ENCODE data around the gene SLC23A3. TPM values are rescaled to one million over a fixed set of nuclear protein-coding genes. Genes with fewer than 3 reads are reported as not detected.
"Not testable (repeated sequence)": the region's sequence is repeated elsewhere in the genome, so short reads cannot be mapped to it uniquely, and the experiment has no call there.

Gene SLC23A3
- total RNA-seq, 2 donors from 2014 or later = 0.47 to 0.50 TPM

DNA sequence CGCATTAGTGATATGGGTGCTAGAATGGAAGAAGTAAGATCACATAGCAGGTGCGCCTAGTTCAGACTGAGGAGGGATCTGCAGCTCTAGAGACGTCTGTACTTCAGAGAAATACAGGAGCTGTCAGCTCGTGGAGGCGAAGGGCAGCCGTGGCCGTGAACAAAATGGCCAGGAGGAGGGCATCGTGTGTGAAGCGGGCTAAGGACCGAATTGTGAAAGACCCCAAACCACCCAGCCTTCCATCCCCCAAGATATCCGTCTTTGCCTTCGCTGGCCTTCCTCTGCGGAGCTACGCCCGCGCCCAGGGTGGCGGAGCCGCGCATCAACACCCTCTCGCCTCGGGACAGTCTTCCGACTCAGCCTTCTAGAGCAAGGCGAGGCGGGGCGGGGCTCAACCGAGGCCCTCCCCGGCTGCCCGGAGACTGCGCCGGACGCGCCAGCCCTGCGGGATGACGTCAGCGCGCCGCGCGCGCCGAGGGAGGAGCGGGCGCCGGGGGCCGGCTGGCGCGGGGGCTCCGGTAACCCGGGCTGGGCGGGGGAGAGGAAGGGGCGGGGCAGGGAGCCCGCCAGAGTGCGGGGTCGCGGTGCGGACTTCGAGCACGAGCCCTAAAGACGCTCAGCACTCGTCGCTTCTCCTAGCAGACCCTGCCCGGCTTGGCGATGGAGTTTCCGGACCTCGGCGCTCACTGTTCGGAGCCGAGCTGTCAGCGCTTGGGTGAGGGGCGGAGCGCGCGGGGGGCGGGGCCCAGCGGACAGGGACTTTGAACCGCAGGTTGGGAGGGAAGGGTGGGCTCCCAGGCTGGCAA lies 36.7 kb upstream of the SLC23A3 start, which contains the start of gene ZFAND2B:
Gene ZFAND2B, plus strand, starts transcription at position 455 of the 806 bp plus-strand sequence. Its CDS starts 206 bp downstream, at position 661.
- peak; percentile 96 for DNase-seq
- intact Hi-C loops (cut with DNase I) = no loop called here

GRCh38 chr2:219205981-219206327 lies 36.1 kb upstream of the SLC23A3 start:
- intact Hi-C loops (cut with DNase I) = no loop called here
- ATAC-seq (no peak), DNase-seq (no peak)

More for the DNA sequence above, 36.7 kb upstream of the SLC23A3 start, which contains the start of gene ZFAND2B:
- ATAC-seq = peak; percentile 98

GRCh38 chr2:219205165-219205538 lies 35.3 kb upstream of the SLC23A3 start:
- DNase-seq = no peak
- intact Hi-C loops (cut with DNase I) = no loop called here
- ATAC-seq = no peak

- intact Hi-C loops (cut with DNase I) = no loop called here
- DNase-seq = no peak
Observed at GRCh38 chr2:219204425-219205164, 34.8 kb upstream of the SLC23A3 start.

GRCh38 chr2:219201331-219201730 lies 31.5 kb upstream of the SLC23A3 start:
- intact Hi-C loops (cut with DNase I); ATAC-seq; DNase-seq: not testable (repeated sequence)

More at GRCh38 chr2:219204425-219205164, 34.8 kb upstream of the SLC23A3 start:
- ATAC-seq = no peak

DNA sequence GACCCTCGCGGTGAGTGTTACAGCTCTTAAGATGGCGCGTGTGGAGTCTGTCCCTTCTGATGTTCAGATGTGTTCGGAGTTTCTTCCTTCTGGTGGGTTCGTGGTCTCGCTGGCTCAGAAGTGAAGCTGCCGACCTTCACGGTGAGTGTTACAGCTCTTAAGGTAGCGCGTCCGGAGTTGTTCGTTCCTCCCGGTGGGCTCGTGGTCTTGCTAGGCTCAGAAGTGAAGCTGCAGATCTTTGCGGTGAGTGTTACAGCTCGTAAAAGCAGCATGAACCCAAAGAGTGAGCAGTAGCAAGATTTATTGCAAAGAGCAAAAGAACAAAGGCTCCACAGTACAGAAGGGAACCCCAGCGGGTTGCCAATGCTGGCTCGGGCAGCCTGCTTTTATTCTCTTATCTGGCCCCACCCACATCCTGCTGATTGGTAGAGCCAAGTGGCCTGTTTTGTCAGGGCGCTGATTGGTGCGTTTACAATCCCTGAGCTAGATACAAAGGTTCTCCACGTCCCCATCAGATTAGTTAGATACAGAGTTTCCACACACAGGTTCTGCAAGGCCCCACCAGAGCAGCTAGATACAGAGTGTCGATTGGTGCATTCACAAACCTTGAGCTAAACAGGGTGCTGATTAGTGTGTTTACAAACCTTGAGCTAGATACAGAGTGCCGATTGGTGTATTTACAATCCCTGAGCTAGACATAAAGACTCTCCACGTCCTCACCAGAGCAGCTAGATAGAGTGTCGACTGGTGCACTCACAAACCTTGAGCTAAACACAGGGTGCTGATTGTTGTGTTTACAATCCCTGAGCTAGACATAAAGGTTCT lies 30.9 kb upstream of the SLC23A3 start:
- DNase-seq; intact Hi-C loops (cut with DNase I); ATAC-seq: not testable (repeated sequence)

DNA sequence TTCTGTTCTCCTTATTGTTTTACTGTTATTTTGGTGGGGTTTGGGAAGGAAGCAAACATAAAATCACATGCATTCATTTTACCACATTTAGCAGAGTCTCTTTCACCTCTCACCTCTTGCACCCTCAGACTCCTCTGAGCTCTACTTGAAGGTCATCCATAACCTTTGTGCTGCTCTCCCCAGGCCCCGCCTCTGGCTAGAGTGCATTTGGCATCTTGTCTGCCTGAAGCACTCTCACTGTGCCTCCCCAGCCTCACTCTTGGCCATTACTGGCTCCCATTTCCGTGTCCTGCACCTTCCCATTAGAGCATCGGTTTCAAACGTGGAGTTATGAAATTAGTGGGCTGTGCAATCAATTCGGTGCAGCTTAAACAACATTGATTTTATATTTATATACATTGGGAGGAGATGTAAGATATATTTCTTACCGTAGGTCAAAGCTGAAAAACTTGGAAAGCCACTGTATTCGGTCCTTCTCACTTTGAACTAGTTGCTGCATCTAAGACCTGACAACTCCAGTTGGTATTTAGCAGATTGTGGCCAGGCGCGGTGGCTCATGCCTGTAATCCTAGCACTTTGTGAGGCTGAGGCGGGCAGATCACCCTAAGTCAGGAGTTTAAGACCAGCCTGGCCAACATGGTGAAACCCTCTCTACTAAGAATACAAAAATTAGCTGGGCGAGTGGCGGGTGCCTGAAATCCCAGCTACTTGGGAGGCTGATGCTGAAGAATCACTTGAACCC lies 29.8 kb upstream of the SLC23A3 start:
- ATAC-seq = peak in 1 of 2 donors; percentile 86
- intact Hi-C loops (cut with DNase I) = no loop called here
- DNase-seq = no peak

DNA sequence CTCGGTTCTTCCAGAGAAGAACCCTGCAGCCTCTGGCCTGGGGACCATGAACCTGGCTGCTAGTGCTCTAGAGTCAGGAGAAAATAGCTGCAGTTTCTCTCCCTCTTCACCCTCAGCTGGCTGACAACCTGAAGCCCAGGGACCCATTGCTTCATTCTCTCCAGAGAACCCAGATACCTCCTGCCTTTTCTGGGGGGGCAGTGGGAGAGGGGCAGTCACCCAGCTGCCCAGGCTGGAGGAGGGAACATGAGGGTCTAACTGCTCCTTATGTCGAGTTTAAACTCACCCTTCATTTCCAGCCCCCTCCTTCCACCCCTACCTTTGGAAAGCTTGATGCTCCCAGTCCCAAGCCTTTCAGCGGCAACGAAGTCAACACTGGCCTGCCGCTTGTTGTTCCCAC lies 29.1 kb upstream of the SLC23A3 start:
- ATAC-seq (no peak), DNase-seq (no peak)
- intact Hi-C loops (cut with DNase I) = no loop called here

DNA sequence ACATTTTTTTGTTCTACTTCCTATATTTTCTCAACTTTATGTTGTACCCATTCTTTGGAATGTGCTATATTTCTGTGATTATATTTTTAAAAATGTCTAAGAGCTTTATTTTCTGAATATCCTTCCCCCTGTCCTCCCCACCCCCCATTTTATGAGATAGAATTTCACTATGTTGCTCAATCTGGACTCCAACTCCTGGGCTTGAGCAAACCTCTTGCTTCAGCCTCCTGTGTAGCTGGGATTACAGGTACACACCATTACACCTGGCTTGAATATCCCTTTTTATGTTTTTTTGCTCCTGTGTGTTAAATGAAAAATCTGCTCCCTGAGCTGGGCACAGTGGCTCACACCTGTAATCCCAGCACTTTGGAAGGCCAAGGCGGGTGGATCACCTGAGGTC lies 27.6 kb upstream of the SLC23A3 start:
- intact Hi-C loops (cut with DNase I) = no loop called here
- DNase-seq (no peak), ATAC-seq (no peak)

DNA sequence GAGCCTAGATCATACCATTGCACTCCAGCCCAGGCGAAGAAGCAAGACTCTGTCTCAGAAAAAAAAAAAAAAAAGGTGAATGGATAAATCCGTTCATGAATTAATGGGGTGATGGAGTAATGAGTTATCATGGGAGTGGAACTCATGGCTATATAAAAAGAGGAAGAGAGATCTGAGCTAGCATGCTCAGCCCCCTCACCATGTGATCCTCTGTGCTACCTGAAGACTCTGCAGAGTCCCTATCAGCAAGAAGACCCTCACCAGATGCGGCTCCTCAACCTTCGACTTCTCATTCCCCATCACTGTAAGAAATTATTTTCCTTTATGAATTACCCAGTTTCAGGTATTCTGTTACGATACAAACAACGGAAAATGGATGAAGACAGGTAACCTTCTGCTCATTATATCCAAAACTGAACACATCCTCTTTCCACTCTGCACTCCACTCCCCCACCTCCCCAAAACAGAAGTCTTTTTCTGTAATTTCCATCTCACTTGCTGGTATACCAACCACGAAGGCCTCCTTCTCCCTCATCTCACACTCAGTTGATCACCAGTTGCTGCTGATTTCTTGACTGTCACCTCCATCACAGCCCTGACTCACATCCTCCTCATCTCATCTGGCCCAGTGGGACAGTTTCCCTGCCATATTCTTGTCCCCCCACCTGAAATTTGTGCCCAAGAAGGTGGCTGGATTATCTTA lies 17.1 kb upstream of the SLC23A3 start:
- intact Hi-C loops (cut with DNase I) = no loop called here
- DNase-seq (no peak), ATAC-seq (no peak)

- intact Hi-C loops (cut with DNase I) = no loop called here
- no peak for ATAC-seq
- no peak for DNase-seq
Observed at GRCh38 chr2:219184121-219184520, 14.3 kb upstream of the SLC23A3 start.

DNA sequence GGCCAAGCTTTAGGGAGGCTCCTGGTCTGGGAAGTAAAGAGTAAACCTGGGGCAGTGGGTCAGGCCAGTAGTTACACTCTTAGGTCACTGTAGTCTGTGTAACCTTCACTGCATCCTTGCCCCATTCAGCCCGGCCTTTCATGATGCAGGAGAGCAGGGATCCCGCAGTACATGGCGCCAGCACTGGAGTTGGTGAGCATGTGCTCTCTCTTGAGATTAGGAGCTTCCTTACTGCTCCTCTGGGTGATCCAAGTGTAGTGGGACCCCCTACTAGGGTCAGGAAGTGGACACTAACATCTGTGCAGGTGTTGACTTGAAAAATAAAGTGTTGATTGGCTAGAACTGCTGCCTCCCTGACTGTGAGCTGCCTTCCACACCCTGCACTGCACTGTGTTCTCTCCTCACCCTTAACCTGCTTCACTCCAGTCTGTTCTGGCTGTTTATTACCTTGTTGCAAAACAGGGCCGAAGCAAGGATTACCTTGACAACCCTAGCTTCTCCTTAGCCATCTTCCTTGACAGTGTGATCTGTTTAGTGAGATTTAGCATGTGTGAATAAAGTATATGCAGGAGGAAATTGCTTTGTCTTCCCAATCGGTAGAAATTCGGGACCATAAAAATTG lies 13.4 kb upstream of the SLC23A3 start:
- DNase-seq = no peak
- no peak for ATAC-seq
- intact Hi-C loops (cut with DNase I) = no loop called here

DNA sequence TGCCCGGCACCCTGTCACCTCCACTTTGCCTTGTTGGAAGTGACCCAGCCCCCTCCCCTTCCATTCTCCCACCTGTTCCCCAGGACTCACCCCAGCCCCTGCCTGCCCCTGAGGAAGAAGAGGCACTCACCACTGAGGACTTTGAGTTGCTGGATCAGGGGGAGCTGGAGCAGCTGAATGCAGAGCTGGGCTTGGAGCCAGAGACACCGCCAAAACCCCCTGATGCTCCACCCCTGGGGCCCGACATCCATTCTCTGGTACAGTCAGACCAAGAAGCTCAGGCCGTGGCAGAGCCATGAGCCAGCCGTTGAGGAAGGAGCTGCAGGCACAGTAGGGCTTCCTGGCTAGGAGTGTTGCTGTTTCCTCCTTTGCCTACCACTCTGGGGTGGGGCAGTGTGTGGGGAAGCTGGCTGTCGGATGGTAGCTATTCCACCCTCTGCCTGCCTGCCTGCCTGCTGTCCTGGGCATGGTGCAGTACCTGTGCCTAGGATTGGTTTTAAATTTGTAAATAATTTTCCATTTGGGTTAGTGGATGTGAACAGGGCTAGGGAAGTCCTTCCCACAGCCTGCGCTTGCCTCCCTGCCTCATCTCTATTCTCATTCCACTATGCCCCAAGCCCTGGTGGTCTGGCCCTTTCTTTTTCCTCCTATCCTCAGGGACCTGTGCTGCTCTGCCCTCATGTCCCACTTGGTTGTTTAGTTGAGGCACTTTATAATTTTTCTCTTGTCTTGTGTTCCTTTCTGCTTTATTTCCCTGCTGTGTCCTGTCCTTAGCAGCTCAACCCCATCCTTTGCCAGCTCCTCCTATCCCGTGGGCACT lies 12.7 kb upstream of the SLC23A3 start:
- DNase-seq = no peak
- ATAC-seq = no peak
- intact Hi-C loops (cut with DNase I) = no loop called here

- intact Hi-C loops (cut with DNase I) = no loop called here
- ATAC-seq (no peak), DNase-seq (no peak)
Observed at GRCh38 chr2:219181531-219181930, 11.7 kb upstream of the SLC23A3 start.

- no peak for ATAC-seq
- DNase-seq = no peak
- intact Hi-C loops (cut with DNase I) = no loop called here
Observed at GRCh38 chr2:219180961-219181360, 11.1 kb upstream of the SLC23A3 start.

GRCh38 chr2:219179601-219180465 lies 10.0 kb upstream of the SLC23A3 start:
- intact Hi-C loops (cut with DNase I) = loop anchor here (5.0 kb wide), 1 partner anchor 37 kb away; the partner anchor contains the start of gene ABCB6 (in 2 of the 2)
- no peak for DNase-seq

More at GRCh38 chr2:219179601-219180465, 10.0 kb upstream of the SLC23A3 start:
- no peak for ATAC-seq
